CD4-positive, alpha-beta T cell treated with Interleukin-12 subunit alpha and Interleukin-12 subunit beta, for 1 hour (primary cell): ENCODE measurements around the gene PTPN23.
A peak's percentile ranks its signal among the peaks of the same experiment; 100 is the strongest.

ENCODE experiments used
- DNase-seq: peaks from one replicate; pipeline ENCODE4 v3.0.0-alpha.2; 2020

PTPN23 gene

GRCh38 chr3:47376393-47376792 lies 4.4 kb upstream of the PTPN23 start:
- no peak for DNase-seq

- DNase-seq = no peak
Measured at GRCh38 chr3:47377186-47377585, 3.6 kb upstream of the PTPN23 start.

GRCh38 chr3:47378869-47379268 lies 2.0 kb upstream of the PTPN23 start:
- DNase-seq = no peak

- DNase-seq = no peak
Measured at GRCh38 chr3:47379411-47379899, 1.4 kb upstream of the PTPN23 start.

GRCh38 chr3:47380026-47380600 lies 708 bp upstream of the PTPN23 start:
- no peak for DNase-seq

GRCh38 chr3:47381317-47382157 lies 716 bp downstream of the PTPN23 start:
- peak; percentile 76 for DNase-seq

GRCh38 chr3:47384425-47384824 lies 3.6 kb downstream of the PTPN23 start:
- DNase-seq = no peak

GRCh38 chr3:47385007-47385406 lies 4.2 kb downstream of the PTPN23 start:
- DNase-seq = no peak

- no peak for DNase-seq
Measured at GRCh38 chr3:47385796-47386195, 5.0 kb downstream of the PTPN23 start.

- DNase-seq = no peak
Measured at GRCh38 chr3:47392933-47393332, 12.1 kb downstream of the PTPN23 start.

GRCh38 chr3:47394140-47394870 lies 13.5 kb downstream of the PTPN23 start:
- no peak for DNase-seq

GRCh38 chr3:47394881-47395280 lies 14.1 kb downstream of the PTPN23 start:
- DNase-seq = no peak

GRCh38 chr3:47398228-47398627 lies 17.4 kb downstream of the PTPN23 start:
- no peak for DNase-seq

- no peak for DNase-seq
Measured at GRCh38 chr3:47399016-47399415, 18.2 kb downstream of the PTPN23 start.

- no peak for DNase-seq
Measured at GRCh38 chr3:47399531-47400270, 18.9 kb downstream of the PTPN23 start.

- no peak for DNase-seq
Measured at GRCh38 chr3:47404431-47404876, 23.6 kb downstream of the PTPN23 start.

- DNase-seq = no peak
Measured at GRCh38 chr3:47404955-47405790, 24.4 kb downstream of the PTPN23 start.

GRCh38 chr3:47405820-47406761 lies 25.3 kb downstream of the PTPN23 start:
- DNase-seq = no peak

GRCh38 chr3:47406762-47407149 lies 25.9 kb downstream of the PTPN23 start:
- DNase-seq = no peak

- DNase-seq = no peak
Measured at GRCh38 chr3:47407237-47407636, 26.4 kb downstream of the PTPN23 start.
